Suprapubic skin (tissue), 4 donors: Measurements from ENCODE around the gene CCDC178. TPM values are rescaled to one million over a fixed set of nuclear protein-coding genes. Genes with fewer than 3 reads are reported as not detected.

ENCODE experiments used
- DNase-seq, 2 donors: peaks; one replicate each; pipeline ENCODE4 v3.0.0-alpha.2; 2019; ENCODE audit warnings: low spot score in 2 of 2
- H3K27ac ChIP-seq: fragments of 200-600 bp; sonication (generic); one replicate; pipeline ENCODE4 v1.5.1; 2019
- H3K27me3 ChIP-seq: fragments of 200-600 bp; sonication (generic); one replicate; pipeline ENCODE4 v1.5.1; 2019
- H3K36me3 ChIP-seq: fragments of 200-600 bp; sonication (generic); one replicate; pipeline ENCODE4 v1.5.1; 2019
- H3K4me1 ChIP-seq: fragments of 200-600 bp; sonication (generic); one replicate; pipeline ENCODE4 v1.5.1; 2019
- H3K4me3 ChIP-seq: fragments of 200-600 bp; sonication (generic); one replicate; pipeline ENCODE4 v1.5.1; 2019; ENCODE audit warnings: mild to moderate bottlenecking
- H3K9me3 ChIP-seq: fragments of 200-600 bp; sonication (generic); one replicate; pipeline ENCODE4 v1.5.1; 2019
- CTCF ChIP-seq, 2 donors: fragments of 200-600 bp in 1 of 2; fragments of 450-650 bp in 1 of 2; sonication (generic) in 1 of 2; IDR thresholded peaks; one replicate each; pipeline ENCODE4 v1.5.1; 2016 to 2019; ENCODE audit warnings: antibody characterized with exemption in 2 of 2, mild to moderate bottlenecking in 1 of 2, moderate library complexity in 1 of 2
- EP300 ChIP-seq: sonication (generic); formaldehyde crosslinking; IDR thresholded peaks from one replicate; pipeline ENCODE4 v1.6.1; 2017; ENCODE audit warnings: antibody characterized with exemption
- POLR2A ChIP-seq, 2 donors: fragments of 450-650 bp; IDR thresholded peaks; one replicate each; pipeline ENCODE4 v1.6.1; 2017; ENCODE audit warnings: antibody characterized with exemption in 2 of 2, mild to moderate bottlenecking in 2 of 2, moderate library complexity in 2 of 2
- POLR2AphosphoS5 ChIP-seq, 3 donors: sonication (generic); formaldehyde crosslinking; IDR thresholded peaks; one replicate each; pipeline ENCODE4 v1.6.1; 2017; ENCODE audit warnings: antibody characterized with exemption in 3 of 3
- WGBS: methylation state at CpG from one replicate; pipeline ENCODE4 v1.1.5; 2018; 5-methylcytosine and 5-hydroxymethylcytosine counted together
- total RNA-seq, 4 donors: library from RNA; depleted of rRNA; stranded (reverse); fragments of >200 nt; gene quantifications; one replicate each; pipeline ENCODE4 v1.1.0, GENCODE V29; 2016

CCDC178 gene
- total RNA-seq, 4 donors from 2014 or later, result not detected

GRCh38 chr18:32896776-32897547 is 543.6 kb downstream of the CCDC178 start:
- Histone ChIP-seq H3K27ac (no peak overlapping the region), H3K4me1 (no peaks in the 10 kb centered on the region), H3K9me3 (peaks cover 8% of the 10 kb centered on the region), H3K27me3 (no peaks in the 10 kb centered on the region), H3K4me3 (no peak overlapping the region), H3K36me3 (no peaks in the 10 kb centered on the region)
- 59% methylated on average over 4 of the region's 4 CpGs for WGBS
- DNase-seq, result no peak
- no peak for TF ChIP-seq EP300
- no peak for TF ChIP-seq POLR2AphosphoS5 (IDR thresholded peaks at IDR 0.05)
- TF ChIP-seq CTCF (IDR thresholded peaks at IDR 0.05), result no peak
- TF ChIP-seq POLR2A (IDR thresholded peaks at IDR 0.05), result no peak

GRCh38 chr18:32893915-32894314 is 546.6 kb downstream of the CCDC178 start:
- H3K4me1 ChIP-seq, result no peaks in the 10 kb centered on the region
- TF ChIP-seq POLR2AphosphoS5 (IDR thresholded peaks at IDR 0.05) (no peak), EP300 (no peak), POLR2A (IDR thresholded peaks at IDR 0.05) (no peak), CTCF (IDR thresholded peaks at IDR 0.05) (no peak)
- H3K9me3 ChIP-seq, result peaks cover 8% of the 10 kb centered on the region
- no peaks in the 10 kb centered on the region for H3K27me3 ChIP-seq
- H3K4me3 ChIP-seq, result no peak overlapping the region
- H3K36me3 ChIP-seq, result no peaks in the 10 kb centered on the region
- WGBS, result 82% methylated on average over 7 of the region's 7 CpGs
- DNase-seq, result no peak
- H3K27ac ChIP-seq, result no peak overlapping the region

GRCh38 chr18:32891797-32892196 is 548.7 kb downstream of the CCDC178 start:
- DNase-seq, result no peak
- H3K4me1 ChIP-seq, result no peaks in the 10 kb centered on the region
- no peaks in the 10 kb centered on the region for H3K36me3 ChIP-seq
- TF ChIP-seq EP300, result no peak
- TF ChIP-seq CTCF (IDR thresholded peaks at IDR 0.05), result no peak
- TF ChIP-seq POLR2AphosphoS5 (IDR thresholded peaks at IDR 0.05), result no peak
- no peak for TF ChIP-seq POLR2A (IDR thresholded peaks at IDR 0.05)
- no peaks in the 10 kb centered on the region for H3K9me3 ChIP-seq
- WGBS, result 88% methylated on average over 3 of the region's 3 CpGs
- no peak overlapping the region for H3K27ac ChIP-seq
- H3K27me3 ChIP-seq, result no peaks in the 10 kb centered on the region
- no peak overlapping the region for H3K4me3 ChIP-seq

- Histone ChIP-seq H3K27me3 (no peaks in the 10 kb centered on the region), H3K4me1 (no peaks in the 10 kb centered on the region), H3K9me3 (no peaks in the 10 kb centered on the region), H3K36me3 (no peaks in the 10 kb centered on the region), H3K27ac (no peak overlapping the region), H3K4me3 (no peak overlapping the region)
- TF ChIP-seq EP300 (no peak), POLR2AphosphoS5 (IDR thresholded peaks at IDR 0.05) (no peak), POLR2A (IDR thresholded peaks at IDR 0.05) (no peak), CTCF (IDR thresholded peaks at IDR 0.05) (no peak)
- no peak for DNase-seq
- WGBS, result 73% methylated on average over 2 of the region's 2 CpGs
These were observed 549.4 kb downstream of the CCDC178 start for GRCh38 chr18:32891130-32891529.

- no peak for DNase-seq
- Histone ChIP-seq H3K27me3 (no peaks in the 10 kb centered on the region), H3K4me1 (no peaks in the 10 kb centered on the region), H3K27ac (no peak overlapping the region), H3K4me3 (no peak overlapping the region), H3K9me3 (no peaks in the 10 kb centered on the region), H3K36me3 (no peaks in the 10 kb centered on the region)
- WGBS, result 81% methylated on average over 8 of the region's 8 CpGs
- TF ChIP-seq POLR2A (IDR thresholded peaks at IDR 0.05) (no peak), EP300 (no peak), POLR2AphosphoS5 (IDR thresholded peaks at IDR 0.05) (no peak), CTCF (IDR thresholded peaks at IDR 0.05) (no peak)
These were observed 550.6 kb downstream of the CCDC178 start for GRCh38 chr18:32889615-32890593.
